ENCODE data around the gene STMN3. TPM values are rescaled to one million over a fixed set of nuclear protein-coding genes. Genes with fewer than 3 reads are reported as not detected.

STMN3 gene
- total RNA-seq, 1 experiment from 2014 or later = 27.9 TPM

GRCh38 chr20:63668351-63668750, 15.1 kb upstream of the STMN3 start:
- Histone ChIP-seq H3K27me3 (replicated peaks; ENCODE audit: control insufficient read depth, insufficient read depth, low read length) (no peaks in the 10 kb centered on the region), H3K36me3 (ENCODE audit: control insufficient read depth, insufficient read depth, low read length) (no peaks in the 10 kb centered on the region), H3K9me3 (no peaks in the 10 kb centered on the region), H3K4me3 (ENCODE audit: low read depth, low read length) (no peak overlapping the region), H3K4me1 (no peaks in the 10 kb centered on the region)
- no TSS peak for BruUV-seq (replicated peaks)
- TF ChIP-seq CTCF (IDR thresholded peaks at IDR 0.05; ENCODE audit: insufficient read depth in 1 of 2, low read depth in 1 of 2, low read length in 1 of 2, severe bottlenecking in 1 of 2, unreplicated experiment in 1 of 2) = no peak
- H3K36me3 Mint-ChIP-seq (ENCODE audit: insufficient read depth, unreplicated experiment) = peaks cover 18% of the 10 kb centered on the region
- no peak for DNase-seq
- ChIA-PET CTCF (interaction anchor here (0.5 kb wide), 1 partner anchor 513 kb away, joined by 6 read pairs; no protein-coding TSS in a partner anchor), POLR2A (no interaction called here)
- no peaks in the 10 kb centered on the region for H3K27me3 Mint-ChIP-seq (ENCODE audit: insufficient read depth, unreplicated experiment)
- H3K4me3 Mint-ChIP-seq (ENCODE audit: unreplicated experiment) = no peak overlapping the region
- H3K4me1 Mint-ChIP-seq (ENCODE audit: low read depth, unreplicated experiment) = peaks cover 6% of the 10 kb centered on the region
- intact Hi-C loops (cut with micrococcal nuclease; ENCODE audit: unreplicated experiment) = no loop called here
- H3K27ac Mint-ChIP-seq (ENCODE audit: unreplicated experiment) = no peak overlapping the region
- no peaks in the 10 kb centered on the region for H3K9me3 Mint-ChIP-seq (ENCODE audit: unreplicated experiment)

- Mint-ChIP-seq H3K27me3 (ENCODE audit: insufficient read depth, unreplicated experiment) (no peaks in the 10 kb centered on the region), H3K4me1 (ENCODE audit: low read depth, unreplicated experiment) (peaks cover 6% of the 10 kb centered on the region), H3K27ac (ENCODE audit: unreplicated experiment) (no peak overlapping the region), H3K36me3 (ENCODE audit: insufficient read depth, unreplicated experiment) (peaks cover 18% of the 10 kb centered on the region), H3K9me3 (ENCODE audit: unreplicated experiment) (no peaks in the 10 kb centered on the region), H3K4me3 (ENCODE audit: unreplicated experiment) (no peak overlapping the region)
- H3K4me3 ChIP-seq (ENCODE audit: low read depth, low read length) = no peak overlapping the region
- DNase-seq = no peak
- H3K27me3 ChIP-seq (replicated peaks; ENCODE audit: control insufficient read depth, insufficient read depth, low read length) = no peaks in the 10 kb centered on the region
- intact Hi-C loops (cut with micrococcal nuclease; ENCODE audit: unreplicated experiment) = no loop called here
- H3K9me3 ChIP-seq = no peaks in the 10 kb centered on the region
- ChIA-PET POLR2A (no interaction called here), CTCF (no interaction called here)
- no TSS peak for BruUV-seq (replicated peaks)
- H3K36me3 ChIP-seq (ENCODE audit: control insufficient read depth, insufficient read depth, low read length) = no peaks in the 10 kb centered on the region
- no peak for TF ChIP-seq CTCF (IDR thresholded peaks at IDR 0.05; ENCODE audit: insufficient read depth in 1 of 2, low read depth in 1 of 2, low read length in 1 of 2, severe bottlenecking in 1 of 2, unreplicated experiment in 1 of 2)
- H3K4me1 ChIP-seq = no peaks in the 10 kb centered on the region
These were observed 14.6 kb upstream of the STMN3 start for GRCh38 chr20:63667858-63668257.

- H3K4me1 ChIP-seq = no peaks in the 10 kb centered on the region
- H3K4me3 ChIP-seq (ENCODE audit: low read depth, low read length) = no peak overlapping the region
- BruUV-seq (replicated peaks) = no TSS peak
- ChIA-PET POLR2A (interaction anchor here (0.7 kb wide), 1 partner anchor 9 kb away, joined by 4 read pairs; no protein-coding TSS in a partner anchor), CTCF (interaction anchor here (0.9 kb wide), 1 partner anchor 24 kb away, joined by 4 read pairs; no protein-coding TSS in a partner anchor)
- DNase-seq = no peak
- peaks cover 19% of the 10 kb centered on the region for H3K36me3 Mint-ChIP-seq (ENCODE audit: insufficient read depth, unreplicated experiment)
- H3K4me3 Mint-ChIP-seq (ENCODE audit: unreplicated experiment) = no peak overlapping the region
- intact Hi-C loops (cut with micrococcal nuclease; ENCODE audit: unreplicated experiment) = no loop called here
- H3K27ac Mint-ChIP-seq (ENCODE audit: unreplicated experiment) = no peak overlapping the region
- TF ChIP-seq CTCF (IDR thresholded peaks at IDR 0.05; ENCODE audit: insufficient read depth in 1 of 2, low read depth in 1 of 2, low read length in 1 of 2, severe bottlenecking in 1 of 2, unreplicated experiment in 1 of 2) = no peak
- no peaks in the 10 kb centered on the region for H3K27me3 Mint-ChIP-seq (ENCODE audit: insufficient read depth, unreplicated experiment)
- peaks cover 6% of the 10 kb centered on the region for H3K4me1 Mint-ChIP-seq (ENCODE audit: low read depth, unreplicated experiment)
- no peaks in the 10 kb centered on the region; the same call in 1 of the 2 replicates for H3K36me3 ChIP-seq (ENCODE audit: control insufficient read depth, insufficient read depth, low read length)
- no peaks in the 10 kb centered on the region for H3K9me3 ChIP-seq
- no peaks in the 10 kb centered on the region for H3K27me3 ChIP-seq (replicated peaks; ENCODE audit: control insufficient read depth, insufficient read depth, low read length)
- no peaks in the 10 kb centered on the region for H3K9me3 Mint-ChIP-seq (ENCODE audit: unreplicated experiment)
These were observed 12.5 kb upstream of the STMN3 start for GRCh38 chr20:63665708-63666107.

Measured in Caco-2 (cell line).